ENCODE results near the gene UBE4B.

DNA sequence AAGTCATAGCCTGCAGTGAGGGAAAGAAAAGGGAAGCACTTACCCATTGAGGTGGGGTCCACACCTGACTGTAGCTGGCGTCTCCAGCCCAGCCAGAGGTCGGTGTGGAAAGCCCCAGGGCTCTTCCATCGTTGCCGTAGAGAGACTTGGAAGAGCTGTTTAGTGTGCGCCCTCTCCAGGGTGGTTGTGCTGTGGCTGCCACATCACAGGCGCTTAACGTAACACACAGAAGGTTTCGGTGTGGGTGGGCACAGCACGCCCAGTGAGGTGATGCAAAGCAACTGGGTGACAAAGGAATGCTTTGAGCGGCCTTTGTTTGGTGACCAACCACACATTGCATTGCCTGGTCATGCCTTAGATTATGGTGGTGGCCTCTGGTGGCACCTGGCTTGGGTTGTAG lies 140.8 kb downstream of the UBE4B start:
- TF ChIP-seq, protein P1, sequence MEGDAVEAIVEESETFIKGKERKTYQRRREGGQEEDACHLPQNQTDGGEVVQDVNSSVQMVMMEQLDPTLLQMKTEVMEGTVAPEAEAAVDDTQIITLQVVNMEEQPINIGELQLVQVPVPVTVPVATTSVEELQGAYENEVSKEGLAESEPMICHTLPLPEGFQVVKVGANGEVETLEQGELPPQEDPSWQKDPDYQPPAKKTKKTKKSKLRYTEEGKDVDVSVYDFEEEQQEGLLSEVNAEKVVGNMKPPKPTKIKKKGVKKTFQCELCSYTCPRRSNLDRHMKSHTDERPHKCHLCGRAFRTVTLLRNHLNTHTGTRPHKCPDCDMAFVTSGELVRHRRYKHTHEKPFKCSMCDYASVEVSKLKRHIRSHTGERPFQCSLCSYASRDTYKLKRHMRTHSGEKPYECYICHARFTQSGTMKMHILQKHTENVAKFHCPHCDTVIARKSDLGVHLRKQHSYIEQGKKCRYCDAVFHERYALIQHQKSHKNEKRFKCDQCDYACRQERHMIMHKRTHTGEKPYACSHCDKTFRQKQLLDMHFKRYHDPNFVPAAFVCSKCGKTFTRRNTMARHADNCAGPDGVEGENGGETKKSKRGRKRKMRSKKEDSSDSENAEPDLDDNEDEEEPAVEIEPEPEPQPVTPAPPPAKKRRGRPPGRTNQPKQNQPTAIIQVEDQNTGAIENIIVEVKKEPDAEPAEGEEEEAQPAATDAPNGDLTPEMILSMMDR (IDR thresholded peaks at IDR 0.05; ENCODE audit: low read depth, low read length): peak; percentile 24
- TF ChIP-seq EZH2phosphoT487 (IDR thresholded peaks at IDR 0.05; ENCODE audit: low read depth): no peak

Data from OCI-LY3 (cell line).